Suprapubic skin (tissue), 3 donors: ENCODE data around the gene FAM200B.

Experiments used
- CTCF ChIP-seq, 2 donors: fragments of 200-600 bp in 1 of 2; fragments of 450-650 bp in 1 of 2; sonication (generic) in 1 of 2; IDR thresholded peaks; one replicate each; pipeline ENCODE4 v1.5.1; 2016 to 2019; ENCODE audit warnings: antibody characterized with exemption in 2 of 2, mild to moderate bottlenecking in 1 of 2, moderate library complexity in 1 of 2
- EP300 ChIP-seq: sonication (generic); formaldehyde crosslinking; IDR thresholded peaks from one replicate; pipeline ENCODE4 v1.6.1; 2017; ENCODE audit warnings: antibody characterized with exemption

GRCh38 chr4:15704129-15704528, 22.5 kb downstream of the FAM200B start:
- TF ChIP-seq CTCF (IDR thresholded peaks at IDR 0.05), result no peak
- no peak for TF ChIP-seq EP300
